Left ventricle myocardium inferior (tissue), 1 donor: ENCODE data around the gene IL7R. TPM values are rescaled to one million over a fixed set of nuclear protein-coding genes. Genes with fewer than 3 reads are reported as not detected.

ENCODE experiments used
- DNase-seq: peaks from one replicate; pipeline ENCODE4 v3.0.0-alpha.2; 2020
- H3K27ac ChIP-seq: fragments of 200-600 bp; replicated peaks from 2 replicates; pipeline ENCODE4 v1.8.0; 2021
- H3K27me3 ChIP-seq: fragments of 200-600 bp; 2 replicates; pipeline ENCODE4 v1.8.0; 2021; ENCODE audit warnings: low read depth
- H3K36me3 ChIP-seq: fragments of 200-600 bp; 2 replicates; pipeline ENCODE4 v1.8.0; 2021
- H3K4me1 ChIP-seq: fragments of 200-600 bp; 2 replicates; pipeline ENCODE4 v1.8.0; 2021
- H3K4me3 ChIP-seq: fragments of 200-600 bp; 2 replicates; pipeline ENCODE4 v1.8.0; 2021; ENCODE audit warnings: mild to moderate bottlenecking, moderate library complexity
- H3K9me3 ChIP-seq: fragments of 200-600 bp; replicated peaks from 2 replicates; pipeline ENCODE4 v1.8.0; 2021
- intact Hi-C: fragments of 100-400 bp; cut with micrococcal nuclease; formaldehyde crosslinking; loops from one replicate; pipeline ENCODE4 v1.11.0; 2022
- total RNA-seq: library from RNA; stranded (reverse); fragmentation: NEBNext Ultra II Directional; extraction: Animal tissue kit (Norgen Biotek cat#: 25700); gene quantifications from one replicate; pipeline ENCODE4 v1.2.1, GENCODE V29; 2021
- TF ChIP-seq, protein P1 (sequence below): fragments of 200-600 bp; IDR thresholded peaks from 2 replicates; pipeline ENCODE4 v1.8.0; 2021; ENCODE audit warnings: antibody characterized with exemption, mild to moderate bottlenecking, borderline replicate concordance
- donor health status: DM: no; HTN: yes; CAD: no; lungs with severe emphysema.

The IL7R gene
- total RNA-seq, 1 donor from 2014 or later = 0.66 TPM

- Histone ChIP-seq H3K36me3 (no peaks in the 10 kb centered on the region), H3K27me3 (no peaks in the 10 kb centered on the region), H3K9me3 (peaks cover 10% of the 10 kb centered on the region), H3K4me3 (no peak overlapping the region), H3K27ac (no peak overlapping the region), H3K4me1 (no peaks in the 10 kb centered on the region)
- no peak for DNase-seq
- TF ChIP-seq, protein P1, sequence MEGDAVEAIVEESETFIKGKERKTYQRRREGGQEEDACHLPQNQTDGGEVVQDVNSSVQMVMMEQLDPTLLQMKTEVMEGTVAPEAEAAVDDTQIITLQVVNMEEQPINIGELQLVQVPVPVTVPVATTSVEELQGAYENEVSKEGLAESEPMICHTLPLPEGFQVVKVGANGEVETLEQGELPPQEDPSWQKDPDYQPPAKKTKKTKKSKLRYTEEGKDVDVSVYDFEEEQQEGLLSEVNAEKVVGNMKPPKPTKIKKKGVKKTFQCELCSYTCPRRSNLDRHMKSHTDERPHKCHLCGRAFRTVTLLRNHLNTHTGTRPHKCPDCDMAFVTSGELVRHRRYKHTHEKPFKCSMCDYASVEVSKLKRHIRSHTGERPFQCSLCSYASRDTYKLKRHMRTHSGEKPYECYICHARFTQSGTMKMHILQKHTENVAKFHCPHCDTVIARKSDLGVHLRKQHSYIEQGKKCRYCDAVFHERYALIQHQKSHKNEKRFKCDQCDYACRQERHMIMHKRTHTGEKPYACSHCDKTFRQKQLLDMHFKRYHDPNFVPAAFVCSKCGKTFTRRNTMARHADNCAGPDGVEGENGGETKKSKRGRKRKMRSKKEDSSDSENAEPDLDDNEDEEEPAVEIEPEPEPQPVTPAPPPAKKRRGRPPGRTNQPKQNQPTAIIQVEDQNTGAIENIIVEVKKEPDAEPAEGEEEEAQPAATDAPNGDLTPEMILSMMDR = no peak
- intact Hi-C loops = no loop called here
Measured at GRCh38 chr5:35900972-35901695, 44.4 kb downstream of the IL7R start.

GRCh38 chr5:35902046-35902672 is 45.5 kb downstream of the IL7R start:
- no peaks in the 10 kb centered on the region for H3K36me3 ChIP-seq
- H3K4me3 ChIP-seq = no peak overlapping the region
- H3K4me1 ChIP-seq = no peaks in the 10 kb centered on the region
- H3K9me3 ChIP-seq = peaks cover 10% of the 10 kb centered on the region
- no peak for DNase-seq
- intact Hi-C loops = no loop called here
- TF ChIP-seq, protein P1 = no peak
- no peak overlapping the region for H3K27ac ChIP-seq
- no peaks in the 10 kb centered on the region for H3K27me3 ChIP-seq

- DNase-seq = no peak
- intact Hi-C loops = no loop called here
- no peak overlapping the region for H3K4me3 ChIP-seq
- TF ChIP-seq, protein P1 = no peak
- H3K36me3 ChIP-seq = no peaks in the 10 kb centered on the region
- H3K4me1 ChIP-seq = no peaks in the 10 kb centered on the region
- H3K27me3 ChIP-seq = no peaks in the 10 kb centered on the region
- H3K27ac ChIP-seq = no peak overlapping the region
- peaks cover 10% of the 10 kb centered on the region for H3K9me3 ChIP-seq
Measured at GRCh38 chr5:35903631-35904203, 47.0 kb downstream of the IL7R start.

- Histone ChIP-seq H3K27me3 (no peaks in the 10 kb centered on the region), H3K27ac (no peak overlapping the region), H3K4me3 (no peak overlapping the region), H3K9me3 (peaks cover 10% of the 10 kb centered on the region), H3K36me3 (no peaks in the 10 kb centered on the region), H3K4me1 (no peaks in the 10 kb centered on the region)
- intact Hi-C loops = no loop called here
- TF ChIP-seq, protein P1 = no peak
- DNase-seq = no peak
Measured at GRCh38 chr5:35904443-35905132, 47.9 kb downstream of the IL7R start.

DNA sequence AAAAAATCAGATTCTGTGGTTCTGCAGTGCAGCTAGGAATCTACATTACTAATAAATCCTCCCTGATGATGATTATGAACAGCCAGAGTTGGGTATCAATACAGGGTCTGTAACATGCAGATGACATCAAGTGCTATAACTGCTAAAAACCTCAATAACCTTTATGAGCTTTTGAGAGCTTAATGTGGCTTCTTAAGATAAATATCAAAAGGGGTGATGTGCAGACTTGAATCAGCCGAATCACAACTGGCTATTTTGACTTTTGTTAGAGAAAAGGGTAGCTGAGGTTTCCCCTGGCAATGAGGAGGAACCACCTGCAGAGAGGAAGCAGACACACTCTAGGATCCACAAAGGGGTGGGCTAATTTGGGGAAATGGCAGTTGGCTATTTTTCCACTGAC is 51.5 kb downstream of the IL7R start:
- H3K27me3 ChIP-seq = peaks cover 5% of the 10 kb centered on the region
- intact Hi-C loops = no loop called here
- H3K4me1 ChIP-seq = no peaks in the 10 kb centered on the region
- peaks cover 10% of the 10 kb centered on the region for H3K9me3 ChIP-seq
- H3K4me3 ChIP-seq = no peak overlapping the region
- H3K27ac ChIP-seq = no peak overlapping the region
- no peak for DNase-seq
- TF ChIP-seq, protein P1 = no peak
- H3K36me3 ChIP-seq = no peaks in the 10 kb centered on the region
